Mucosa of descending colon (tissue), 3 donors: ENCODE measurements around the gene LINS1. TPM values are rescaled to one million over a fixed set of nuclear protein-coding genes. Genes with fewer than 3 reads are reported as not detected.

ENCODE experiments used
- ATAC-seq: fragments of 200-7000 bp; cut with Tn5 transposase; one replicate; pipeline ENCODE4 v1.9.1; 2020; ENCODE audit warnings: mild to moderate bottlenecking, moderate library complexity
- DNase-seq, 3 donors: peaks; one replicate each; pipeline ENCODE4 v3.0.0-alpha.2; 2020
- H3K36me3 ChIP-seq: fragments of 200-600 bp; one replicate; pipeline ENCODE4 v1.8.0; 2021; ENCODE audit warnings: low read depth, mild to moderate bottlenecking
- H3K4me1 ChIP-seq: fragments of 200-600 bp; one replicate; pipeline ENCODE4 v1.8.0; 2021; ENCODE audit warnings: low read depth, mild to moderate bottlenecking
- H3K4me3 ChIP-seq: fragments of 200-600 bp; one replicate; pipeline ENCODE4 v1.8.0; 2021; ENCODE audit warnings: mild to moderate bottlenecking
- H3K9me3 ChIP-seq: fragments of 200-600 bp; one replicate; pipeline ENCODE4 v1.8.0; 2021; ENCODE audit warnings: mild to moderate bottlenecking
- CTCF ChIP-seq: fragments of 200-600 bp; IDR thresholded peaks from one replicate; pipeline ENCODE4 v1.8.0; 2022; ENCODE audit warnings: antibody characterized with exemption, mild to moderate bottlenecking
- intact Hi-C, 2 donors: fragments of 100-400 bp; cut with DNase I in 1 of 2; cut with micrococcal nuclease in 1 of 2; formaldehyde crosslinking; loops; one replicate each; pipeline versions ENCODE4 v1.11.0 to v1.11.1; 2022; cut with DNase I, micrococcal nuclease
- total RNA-seq, 3 donors: library from RNA; stranded (reverse); fragmentation: NEBNext Ultra II Directional in 2 of 3; extraction: Animal tissue kit (Norgen Biotek cat#: 25700) in 2 of 3; gene quantifications; one replicate each; pipeline versions ENCODE4 v1.2.1 to v1.2.4, GENCODE V29; 2021 to 2023
- donor health status: DM: no; HTN: no; CAD: no; lungs with moderate emphysema.
- donor health status: DM: no; HTN: no; CAD: no.
- donor health status: DM: no; HTN: yes; CAD: no.

The LINS1 gene
- total RNA-seq, 3 donors from 2014 or later = 18.6 to 32.0 (median 24.2) TPM

- DNase-seq (no peak), ATAC-seq (no peak)
- no peaks in the 10 kb centered on the region for H3K36me3 ChIP-seq
- intact Hi-C loops = no loop called here
- H3K4me1 ChIP-seq = no peaks in the 10 kb centered on the region
- H3K4me3 ChIP-seq = no peak overlapping the region
- no peak for TF ChIP-seq CTCF
- H3K9me3 ChIP-seq = no peaks in the 10 kb centered on the region
Observed at GRCh38 chr15:100537331-100537730, 64.7 kb downstream of the LINS1 start.

GRCh38 chr15:100536733-100537132 lies 65.3 kb downstream of the LINS1 start:
- TF ChIP-seq CTCF = no peak
- Histone ChIP-seq H3K36me3 (no peaks in the 10 kb centered on the region), H3K9me3 (no peaks in the 10 kb centered on the region), H3K4me3 (no peak overlapping the region), H3K4me1 (no peaks in the 10 kb centered on the region)
- no peak for ATAC-seq
- DNase-seq = no peak
- intact Hi-C loops = no loop called here

- TF ChIP-seq CTCF = no peak
- Histone ChIP-seq H3K4me3 (no peak overlapping the region), H3K4me1 (no peaks in the 10 kb centered on the region), H3K36me3 (no peaks in the 10 kb centered on the region), H3K9me3 (no peaks in the 10 kb centered on the region)
- DNase-seq (no peak), ATAC-seq (no peak)
- intact Hi-C loops = no loop called here
Observed at GRCh38 chr15:100533886-100534285, 68.1 kb downstream of the LINS1 start.

- intact Hi-C loops = no loop called here
- no peak for ATAC-seq
- DNase-seq = no peak
- TF ChIP-seq CTCF = no peak
- H3K36me3 ChIP-seq = no peaks in the 10 kb centered on the region
- H3K9me3 ChIP-seq = no peaks in the 10 kb centered on the region
- H3K4me3 ChIP-seq = no peak overlapping the region
- no peaks in the 10 kb centered on the region for H3K4me1 ChIP-seq
Observed at GRCh38 chr15:100531823-100532327, 70.1 kb downstream of the LINS1 start.

GRCh38 chr15:100531204-100531603 lies 70.8 kb downstream of the LINS1 start:
- no peak for TF ChIP-seq CTCF
- H3K9me3 ChIP-seq = no peaks in the 10 kb centered on the region
- no peaks in the 10 kb centered on the region for H3K36me3 ChIP-seq
- no peaks in the 10 kb centered on the region for H3K4me1 ChIP-seq
- intact Hi-C loops = no loop called here
- H3K4me3 ChIP-seq = no peak overlapping the region
- ATAC-seq = no peak
- no peak for DNase-seq

- TF ChIP-seq CTCF = no peak
- H3K9me3 ChIP-seq = no peaks in the 10 kb centered on the region
- ATAC-seq (no peak), DNase-seq (no peak)
- H3K36me3 ChIP-seq = no peaks in the 10 kb centered on the region
- H3K4me3 ChIP-seq = no peak overlapping the region
- intact Hi-C loops = no loop called here
- no peaks in the 10 kb centered on the region for H3K4me1 ChIP-seq
Observed at GRCh38 chr15:100529556-100529955, 72.4 kb downstream of the LINS1 start.
